ENCODE measurements around the gene CPLANE2. TPM values are rescaled to one million over a fixed set of nuclear protein-coding genes. Genes with fewer than 3 reads are reported as not detected.

Gene CPLANE2
- total and polyA plus RNA-seq, 10 donors, result 2.1 to 7.6 (median 5.3) TPM

- TF ChIP-seq POLR2A (IDR thresholded peaks at IDR 0.05), result no peak
- peak in 1 of 3 donors; percentile 1 for TF ChIP-seq POLR2AphosphoS5 (IDR thresholded peaks at IDR 0.05)
- Histone ChIP-seq H3K4me1 (peaks cover 11 to 42% (median 22%) of the 10 kb centered on the region in 6 donors), H3K36me3 (peaks cover 4 to 88% (median 55%) of the 10 kb centered on the region in 6 donors), H3K27ac (peak overlapping the region in 1 of 8 donors; percentile 67), H3K27me3 (replicated peaks in 1 of 7) (no peaks in the 10 kb centered on the region), H3K4me3 (no peak overlapping the region), H3K9me3 (no peaks in the 10 kb centered on the region)
- WGBS, 5 donors, result 93 to 98% (median 95%) methylated on average over 10 of the region's 10 CpGs
- no peak for DNase-seq
- intact Hi-C loops (cut with DNase I; ENCODE audit: low total_unique reads), result no loop called here
Observed at GRCh38 chr1:16251381-16251780, 14.4 kb upstream of the CPLANE2 start.

- DNase-seq, result no peak
- intact Hi-C loops (cut with DNase I; ENCODE audit: low total_unique reads), result no loop called here
- H3K36me3 ChIP-seq, result peaks cover 4 to 88% (median 49%) of the 10 kb centered on the region in 6 donors
Observed at GRCh38 chr1:16250524-16251251, 13.7 kb upstream of the CPLANE2 start.

GRCh38 chr1:16249596-16250241 lies 12.7 kb upstream of the CPLANE2 start:
- Histone ChIP-seq H3K4me1 (peaks cover 11 to 42% (median 22%) of the 10 kb centered on the region in 6 donors), H3K36me3 (peaks cover 0 to 85% (median 39%) of the 10 kb centered on the region in 6 donors), H3K9me3 (no peaks in the 10 kb centered on the region), H3K27me3 (replicated peaks in 1 of 7) (no peaks in the 10 kb centered on the region), H3K4me3 (no peak overlapping the region), H3K27ac (peak overlapping the region in 7 of 8 donors; percentile 8 to 67 (median 44))
- intact Hi-C loops (cut with DNase I; ENCODE audit: low total_unique reads), result loop anchor here (10.0 kb wide), 1 partner anchor 105 kb away; the partner anchor contains the start of gene FBXO42
- TF ChIP-seq POLR2A (IDR thresholded peaks at IDR 0.05), result no peak
- peak in 1 of 3 donors; percentile 52 for TF ChIP-seq POLR2AphosphoS5 (IDR thresholded peaks at IDR 0.05)
- no peak for TF ChIP-seq CTCF (IDR thresholded peaks at IDR 0.05 in 8 of 11, conservative IDR thresholded peaks at IDR 0.05 in 3 of 11)
- DNase-seq, result no peak
- WGBS, 5 donors, result 37 to 54% (median 43%) methylated on average over 3 of the region's 3 CpGs

More at GRCh38 chr1:16250524-16251251, 13.7 kb upstream of the CPLANE2 start:
- peaks cover 11 to 42% (median 22%) of the 10 kb centered on the region in 6 donors for H3K4me1 ChIP-seq
- TF ChIP-seq POLR2AphosphoS5 (IDR thresholded peaks at IDR 0.05) (peak; percentile 2 to 51 (median 16)), CTCF (IDR thresholded peaks at IDR 0.05 in 8 of 11, conservative IDR thresholded peaks at IDR 0.05 in 3 of 11) (no peak)
- peak overlapping the region in 5 of 8 donors; percentile 29 to 67 (median 59) for H3K27ac ChIP-seq
- no peaks in the 10 kb centered on the region for H3K9me3 ChIP-seq
- WGBS, 5 donors, result 88 to 94% (median 92%) methylated on average over 15 of the region's 15 CpGs
- no peaks in the 10 kb centered on the region for H3K27me3 ChIP-seq (replicated peaks in 1 of 7)
- no peak overlapping the region for H3K4me3 ChIP-seq

GRCh38 chr1:16248603-16249516 lies 11.9 kb upstream of the CPLANE2 start:
- H3K27me3 ChIP-seq (replicated peaks in 1 of 7), result no peaks in the 10 kb centered on the region
- no peak overlapping the region for H3K4me3 ChIP-seq
- 27 to 48% (median 40%) methylated on average over 7 of the region's 7 CpGs for WGBS, 5 donors
- H3K9me3 ChIP-seq, result no peaks in the 10 kb centered on the region
- H3K27ac ChIP-seq, result peak overlapping the region in 7 of 8 donors; percentile 8 to 67 (median 44)
- TF ChIP-seq POLR2AphosphoS5 (IDR thresholded peaks at IDR 0.05), result no peak
- no peak for TF ChIP-seq POLR2A (IDR thresholded peaks at IDR 0.05)
- no peak for TF ChIP-seq CTCF (IDR thresholded peaks at IDR 0.05 in 8 of 11, conservative IDR thresholded peaks at IDR 0.05 in 3 of 11)
- intact Hi-C loops (cut with DNase I; ENCODE audit: low total_unique reads), result loop anchor here (10.0 kb wide), 1 partner anchor 106 kb away; the partner anchor contains the start of gene FBXO42
- H3K4me1 ChIP-seq, result peaks cover 14 to 47% (median 25%) of the 10 kb centered on the region in 6 donors
- peaks cover 0 to 76% (median 33%) of the 10 kb centered on the region in 6 donors for H3K36me3 ChIP-seq
- no peak for DNase-seq

Measured in spleen (tissue), 11 donors.